ENCODE measurements around the gene MACROD2. TPM values are rescaled to one million over a fixed set of nuclear protein-coding genes. Genes with fewer than 3 reads are reported as not detected.

The MACROD2 gene
- total RNA-seq, 1 experiment from 2014 or later, result 3.7 TPM

DNA sequence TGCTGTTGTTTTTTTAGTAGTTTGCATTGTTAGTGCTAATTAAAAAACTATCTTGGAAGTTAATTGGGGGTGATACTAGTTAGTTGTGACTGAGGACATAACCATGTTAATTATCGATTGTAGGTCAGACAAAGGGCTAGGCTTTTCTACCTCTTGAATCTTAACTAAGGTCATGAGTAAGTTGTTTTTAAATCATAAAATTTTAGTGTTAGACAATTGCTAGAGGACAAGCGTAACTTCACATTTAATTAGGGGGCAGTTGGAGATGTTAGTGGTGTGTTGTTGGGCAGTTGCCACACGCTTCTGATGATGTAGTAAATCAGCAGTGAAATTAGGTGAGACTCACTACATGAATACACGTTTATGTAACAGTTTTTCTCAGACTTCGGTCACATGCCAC is 961.2 kb downstream of the MACROD2 start:
- Histone ChIP-seq H4K20me1 (ENCODE audit: insufficient read depth) (no peaks in the 10 kb centered on the region), H3K27ac (ENCODE audit: low read depth, low read length) (no peak overlapping the region), H3K9me2 (ENCODE audit: insufficient read depth) (no peaks in the 10 kb centered on the region), H3K4me3 (replicated peaks in 1 of 2; ENCODE audit: low read depth in 1 of 2, low read length in 2 of 2) (no peak overlapping the region), H3K27me3 (ENCODE audit: insufficient read depth, low read length) (no peaks in the 10 kb centered on the region), H2AFZ (ENCODE audit: low read depth, low read length, poor library complexity, severe bottlenecking) (no peak overlapping the region), H3K79me2 (ENCODE audit: insufficient read depth, low read length) (no peaks in the 10 kb centered on the region), H3K36me3 (ENCODE audit: control insufficient read depth in 1 of 2, insufficient read depth in 2 of 2, low read length in 2 of 2) (no peaks in the 10 kb centered on the region), H3K4me2 (ENCODE audit: low read length) (no peak overlapping the region), H3K9ac (ENCODE audit: low read length) (no peak overlapping the region), H3K9me3 (ENCODE audit: control insufficient read depth in 1 of 2, insufficient read depth in 1 of 2, low read depth in 1 of 2, low read length in 2 of 2) (no peaks in the 10 kb centered on the region), H3K4me1 (ENCODE audit: control insufficient read depth in 1 of 2, insufficient read depth in 2 of 2, low read length in 2 of 2) (peaks cover 2 to 7% of the 10 kb centered on the region in 2 experiments; a peak in 2 of 4 replicates)
- no TSS peak for BruUV-seq (replicated peaks)
- intact Hi-C loops (cut with micrococcal nuclease), result no loop called here
- TF ChIP-seq CBX3 (IDR thresholded peaks at IDR 0.05; ENCODE audit: low read depth), result no peak
- ATAC-seq (no peak), DNase-seq (ENCODE audit: low read depth, low spot score) (no peak)
- POLR2A ChIA-PET, result no interaction called here
- CTCF ChIA-PET, result no interaction called here
- RAD21 ChIA-PET (ENCODE audit: low non-redundant PET in 1 of 2, low total read pairs in 2 of 2, uncharacterized antibody in 2 of 2, unreplicated experiment in 2 of 2), result no interaction called here

DNA sequence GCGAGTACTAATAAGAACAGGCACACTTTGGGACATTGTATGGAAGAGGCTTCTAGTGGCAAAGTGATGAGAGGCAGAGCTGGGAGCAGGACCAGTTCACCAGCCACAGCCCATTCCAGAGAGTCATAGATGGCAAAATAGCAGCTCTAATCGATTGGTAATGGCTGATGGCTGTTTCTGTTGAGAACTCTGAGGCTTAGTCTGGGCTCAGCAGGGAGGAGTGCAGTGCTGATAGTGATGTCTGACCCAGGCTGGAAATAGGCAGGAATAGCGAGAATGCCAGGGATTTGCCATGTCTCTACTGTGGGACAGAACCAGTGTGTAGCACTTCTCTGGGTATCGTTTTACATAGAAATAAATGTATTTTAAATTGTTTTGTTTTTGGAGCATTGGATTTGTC is 962.1 kb downstream of the MACROD2 start:
- ATAC-seq (no peak), DNase-seq (ENCODE audit: low read depth, low spot score) (no peak)
- TF ChIP-seq EGR1 (IDR thresholded peaks at IDR 0.05; ENCODE audit: low read depth), result no peak
- no peak for TF ChIP-seq SRF (IDR thresholded peaks at IDR 0.05; ENCODE audit: low read depth)
- TF ChIP-seq, protein P1, sequence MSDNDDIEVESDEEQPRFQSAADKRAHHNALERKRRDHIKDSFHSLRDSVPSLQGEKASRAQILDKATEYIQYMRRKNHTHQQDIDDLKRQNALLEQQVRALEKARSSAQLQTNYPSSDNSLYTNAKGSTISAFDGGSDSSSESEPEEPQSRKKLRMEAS (IDR thresholded peaks at IDR 0.05), result no peak
- TF ChIP-seq POLR2AphosphoS5 (IDR thresholded peaks at IDR 0.05; ENCODE audit: low read depth, low read length), result no peak
- TF ChIP-seq RAD21 (IDR thresholded peaks at IDR 0.05; ENCODE audit: low read depth), result no peak
- no peak for TF ChIP-seq SIN3A (IDR thresholded peaks at IDR 0.05; ENCODE audit: low read depth)
- TF ChIP-seq, protein P2, sequence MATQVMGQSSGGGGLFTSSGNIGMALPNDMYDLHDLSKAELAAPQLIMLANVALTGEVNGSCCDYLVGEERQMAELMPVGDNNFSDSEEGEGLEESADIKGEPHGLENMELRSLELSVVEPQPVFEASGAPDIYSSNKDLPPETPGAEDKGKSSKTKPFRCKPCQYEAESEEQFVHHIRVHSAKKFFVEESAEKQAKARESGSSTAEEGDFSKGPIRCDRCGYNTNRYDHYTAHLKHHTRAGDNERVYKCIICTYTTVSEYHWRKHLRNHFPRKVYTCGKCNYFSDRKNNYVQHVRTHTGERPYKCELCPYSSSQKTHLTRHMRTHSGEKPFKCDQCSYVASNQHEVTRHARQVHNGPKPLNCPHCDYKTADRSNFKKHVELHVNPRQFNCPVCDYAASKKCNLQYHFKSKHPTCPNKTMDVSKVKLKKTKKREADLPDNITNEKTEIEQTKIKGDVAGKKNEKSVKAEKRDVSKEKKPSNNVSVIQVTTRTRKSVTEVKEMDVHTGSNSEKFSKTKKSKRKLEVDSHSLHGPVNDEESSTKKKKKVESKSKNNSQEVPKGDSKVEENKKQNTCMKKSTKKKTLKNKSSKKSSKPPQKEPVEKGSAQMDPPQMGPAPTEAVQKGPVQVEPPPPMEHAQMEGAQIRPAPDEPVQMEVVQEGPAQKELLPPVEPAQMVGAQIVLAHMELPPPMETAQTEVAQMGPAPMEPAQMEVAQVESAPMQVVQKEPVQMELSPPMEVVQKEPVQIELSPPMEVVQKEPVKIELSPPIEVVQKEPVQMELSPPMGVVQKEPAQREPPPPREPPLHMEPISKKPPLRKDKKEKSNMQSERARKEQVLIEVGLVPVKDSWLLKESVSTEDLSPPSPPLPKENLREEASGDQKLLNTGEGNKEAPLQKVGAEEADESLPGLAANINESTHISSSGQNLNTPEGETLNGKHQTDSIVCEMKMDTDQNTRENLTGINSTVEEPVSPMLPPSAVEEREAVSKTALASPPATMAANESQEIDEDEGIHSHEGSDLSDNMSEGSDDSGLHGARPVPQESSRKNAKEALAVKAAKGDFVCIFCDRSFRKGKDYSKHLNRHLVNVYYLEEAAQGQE (IDR thresholded peaks at IDR 0.05; ENCODE audit: low read depth), result no peak
- TF ChIP-seq ZNF274 (IDR thresholded peaks at IDR 0.05; ENCODE audit: low read depth, low read length), result no peak
- TF ChIP-seq FOSL1 (IDR thresholded peaks at IDR 0.05; ENCODE audit: low read depth), result no peak
- no peak for TF ChIP-seq CEBPB (IDR thresholded peaks at IDR 0.05; ENCODE audit: low read depth)
- no peak for TF ChIP-seq EZH2 (IDR thresholded peaks at IDR 0.05)
- TF ChIP-seq YY1 (IDR thresholded peaks at IDR 0.05; ENCODE audit: extremely low read depth, insufficient replicate concordance, low read depth, low read length), result no peak
- TF ChIP-seq ELF1 (IDR thresholded peaks at IDR 0.05; ENCODE audit: borderline replicate concordance, low read depth), result no peak
- H3K9ac ChIP-seq (ENCODE audit: low read length), result no peak overlapping the region
- no TSS peak for BruUV-seq (replicated peaks)
- H3K36me3 ChIP-seq (ENCODE audit: control insufficient read depth in 1 of 2, insufficient read depth in 2 of 2, low read length in 2 of 2), result no peaks in the 10 kb centered on the region
- no peak overlapping the region for H3K4me3 ChIP-seq (replicated peaks in 1 of 2; ENCODE audit: low read depth in 1 of 2, low read length in 2 of 2)
- H3K4me2 ChIP-seq (ENCODE audit: low read length), result no peak overlapping the region
- intact Hi-C loops (cut with micrococcal nuclease), result no loop called here
- H3K27ac ChIP-seq (ENCODE audit: low read depth, low read length), result no peak overlapping the region
- POLR2A ChIA-PET, result no interaction called here
- CTCF ChIA-PET, result no interaction called here
- RAD21 ChIA-PET (ENCODE audit: low non-redundant PET in 1 of 2, low total read pairs in 2 of 2, uncharacterized antibody in 2 of 2, unreplicated experiment in 2 of 2), result no interaction called here
- no peaks in the 10 kb centered on the region for H3K27me3 ChIP-seq (ENCODE audit: insufficient read depth, low read length)
- H3K4me1 ChIP-seq (ENCODE audit: control insufficient read depth in 1 of 2, insufficient read depth in 2 of 2, low read length in 2 of 2), result peaks cover 0 to 4% of the 10 kb centered on the region in 2 experiments; a peak in 1 of 4 replicates
- H3K9me2 ChIP-seq (ENCODE audit: insufficient read depth), result no peaks in the 10 kb centered on the region
- no peaks in the 10 kb centered on the region for H4K20me1 ChIP-seq (ENCODE audit: insufficient read depth)
- H3K9me3 ChIP-seq (ENCODE audit: control insufficient read depth in 1 of 2, insufficient read depth in 1 of 2, low read depth in 1 of 2, low read length in 2 of 2), result no peaks in the 10 kb centered on the region
- no peak overlapping the region for H2AFZ ChIP-seq (ENCODE audit: low read depth, low read length, poor library complexity, severe bottlenecking)
- H3K79me2 ChIP-seq (ENCODE audit: insufficient read depth, low read length), result no peaks in the 10 kb centered on the region

All from HCT116 (cell line).